Measurements from ENCODE around the gene HES5. TPM values are rescaled to one million over a fixed set of nuclear protein-coding genes. Genes with fewer than 3 reads are reported as not detected.

Gene HES5
- total and polyA plus RNA-seq, 2 experiments from 2014 or later, result not detected

DNA sequence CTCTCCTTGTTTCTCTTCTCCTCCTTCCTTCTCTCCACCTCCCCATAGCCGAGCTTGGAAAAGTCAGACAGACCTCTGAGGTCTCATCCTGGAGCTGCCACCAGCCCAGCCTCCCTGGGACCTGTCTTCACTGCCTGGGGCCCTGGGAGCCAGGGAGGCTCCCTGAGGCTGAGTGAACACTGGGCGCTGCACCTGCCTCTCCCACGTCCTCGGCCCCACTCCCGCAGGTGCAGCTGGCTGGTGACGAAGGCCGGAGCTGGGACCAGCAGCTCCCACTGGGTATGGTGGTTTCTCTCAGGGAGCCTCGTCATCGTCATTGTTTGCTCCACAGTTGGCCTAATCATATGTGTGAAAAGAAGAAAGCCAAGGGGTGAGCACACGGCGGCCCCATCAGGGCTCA is 31.4 kb upstream of the HES5 start:
- H3K27ac ChIP-seq, result no peak overlapping the region
- H2AFZ ChIP-seq, result no peak overlapping the region
- H3K27me3 ChIP-seq (replicated peaks; ENCODE audit: insufficient read depth), result peaks cover 12% of the 10 kb centered on the region
- H3K4me3 ChIP-seq, result no peak overlapping the region
- 85 to 86% methylated on average over 11 of the region's 11 CpGs for WGBS, 2 experiments (ENCODE audit: low coverage in 1 of 2, low lambda C conversion rate in 2 of 2, missing lambda C conversion rate in 2 of 2)
- H3K9me2 ChIP-seq (ENCODE audit: insufficient read depth), result no peaks in the 10 kb centered on the region
- no peak for DNase-seq
- no peaks in the 10 kb centered on the region for H3K79me2 ChIP-seq (ENCODE audit: insufficient read depth)
- TF ChIP-seq EZH2phosphoT487 (IDR thresholded peaks at IDR 0.05; ENCODE audit: insufficient read depth, low read depth) (no peak), EZH2 (IDR thresholded peaks at IDR 0.05; ENCODE audit: insufficient read depth, poor library complexity, severe bottlenecking) (no peak)
- H4K20me1 ChIP-seq (ENCODE audit: insufficient read depth), result no peaks in the 10 kb centered on the region
- H3K36me3 ChIP-seq (ENCODE audit: low read depth), result no peaks in the 10 kb centered on the region
- H3K9me3 ChIP-seq (ENCODE audit: low read depth), result no peaks in the 10 kb centered on the region
- no peak overlapping the region for H3K4me2 ChIP-seq (ENCODE audit: unreplicated experiment)
- H3K4me1 ChIP-seq (ENCODE audit: insufficient read depth), result 0 out of 2 replicates have a peak, but pooled peaks cover 5% of the 10 kb centered on the region
- H3K9ac ChIP-seq, result no peak overlapping the region
- in situ Hi-C loops (cut with MboI), result no loop called here
- no peaks in the 10 kb centered on the region for H3F3A ChIP-seq (ENCODE audit: insufficient read depth)

- in situ Hi-C loops (cut with MboI), result no loop called here
- 84 to 92% methylated on average over 13 to 14 of the region's 15 CpGs for WGBS, 2 experiments (ENCODE audit: low coverage in 1 of 2, low lambda C conversion rate in 2 of 2, missing lambda C conversion rate in 2 of 2)
- Histone ChIP-seq H3K27ac (no peak overlapping the region), H3K27me3 (replicated peaks; ENCODE audit: insufficient read depth) (peaks cover 7% of the 10 kb centered on the region), H3K9me3 (ENCODE audit: low read depth) (no peaks in the 10 kb centered on the region), H3K4me1 (ENCODE audit: insufficient read depth) (0 out of 2 replicates have a peak, but pooled peaks cover 5% of the 10 kb centered on the region), H3K36me3 (ENCODE audit: low read depth) (no peaks in the 10 kb centered on the region), H3K9me2 (ENCODE audit: insufficient read depth) (no peaks in the 10 kb centered on the region), H3K79me2 (ENCODE audit: insufficient read depth) (no peaks in the 10 kb centered on the region), H3K4me3 (no peak overlapping the region), H3K9ac (no peak overlapping the region), H3F3A (ENCODE audit: insufficient read depth) (no peaks in the 10 kb centered on the region), H2AFZ (no peak overlapping the region), H3K4me2 (ENCODE audit: unreplicated experiment) (no peak overlapping the region), H4K20me1 (ENCODE audit: insufficient read depth) (no peaks in the 10 kb centered on the region)
- DNase-seq, result no peak
- no peak for TF ChIP-seq EZH2 (IDR thresholded peaks at IDR 0.05; ENCODE audit: insufficient read depth, poor library complexity, severe bottlenecking)
- no peak for TF ChIP-seq EZH2phosphoT487 (IDR thresholded peaks at IDR 0.05; ENCODE audit: insufficient read depth, low read depth)
These were observed 30.4 kb upstream of the HES5 start for GRCh38 chr1:2560299-2561073.

DNA sequence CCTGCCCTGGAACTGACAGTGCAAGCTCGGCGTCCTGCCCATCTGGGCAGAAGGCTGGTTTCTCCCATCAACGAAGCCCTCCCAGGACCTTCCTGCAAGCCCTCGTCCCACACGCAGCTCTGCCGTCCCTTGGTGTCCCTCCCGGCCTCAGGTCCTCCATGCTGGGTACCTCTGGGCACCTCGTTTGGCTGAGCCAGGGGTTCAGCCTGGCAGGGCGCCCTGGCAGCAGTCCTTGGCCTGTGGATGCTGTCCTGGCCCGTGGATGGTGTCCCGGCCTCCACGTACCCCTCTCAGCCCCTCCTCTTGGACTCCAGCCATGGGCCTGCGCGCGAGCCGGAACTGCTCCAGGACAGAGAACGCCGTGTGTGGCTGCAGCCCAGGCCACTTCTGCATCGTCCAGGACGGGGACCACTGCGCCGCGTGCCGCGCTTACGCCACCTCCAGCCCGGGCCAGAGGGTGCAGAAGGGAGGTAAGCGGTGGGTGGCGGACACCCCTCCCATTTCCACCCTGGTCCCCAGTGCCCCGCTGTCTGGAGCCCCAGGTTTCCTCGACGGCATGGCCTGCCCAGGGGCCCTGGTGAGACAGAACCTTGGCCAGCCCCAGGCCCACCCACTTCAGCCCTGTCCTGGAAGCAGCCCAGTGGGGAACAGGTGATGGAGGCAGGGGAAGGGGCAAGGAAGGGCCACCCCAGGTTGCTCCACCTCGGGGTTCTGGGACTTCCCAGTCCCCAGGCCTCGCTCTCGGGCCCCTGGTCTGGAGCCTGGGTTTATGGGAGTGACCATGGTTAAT is 29.6 kb upstream of the HES5 start:
- in situ Hi-C loops (cut with MboI), result no loop called here
- no peak overlapping the region for H2AFZ ChIP-seq
- no peaks in the 10 kb centered on the region for H4K20me1 ChIP-seq (ENCODE audit: insufficient read depth)
- H3F3A ChIP-seq (ENCODE audit: insufficient read depth), result no peaks in the 10 kb centered on the region
- no peak overlapping the region for H3K4me3 ChIP-seq
- H3K9me3 ChIP-seq (ENCODE audit: low read depth), result no peaks in the 10 kb centered on the region
- no peak overlapping the region for H3K27ac ChIP-seq
- no peak overlapping the region for H3K4me2 ChIP-seq (ENCODE audit: unreplicated experiment)
- no peak overlapping the region for H3K9ac ChIP-seq
- 83 to 86% methylated on average over 30 to 35 of the region's 35 CpGs for WGBS, 2 experiments (ENCODE audit: low coverage in 1 of 2, low lambda C conversion rate in 2 of 2, missing lambda C conversion rate in 2 of 2)
- H3K79me2 ChIP-seq (ENCODE audit: insufficient read depth), result no peaks in the 10 kb centered on the region
- no peaks in the 10 kb centered on the region for H3K9me2 ChIP-seq (ENCODE audit: insufficient read depth)
- no peak for DNase-seq
- 0 out of 2 replicates have a peak, but pooled peaks cover 5% of the 10 kb centered on the region for H3K4me1 ChIP-seq (ENCODE audit: insufficient read depth)
- H3K36me3 ChIP-seq (ENCODE audit: low read depth), result no peaks in the 10 kb centered on the region
- no peak for TF ChIP-seq EZH2phosphoT487 (IDR thresholded peaks at IDR 0.05; ENCODE audit: insufficient read depth, low read depth)
- TF ChIP-seq EZH2 (IDR thresholded peaks at IDR 0.05; ENCODE audit: insufficient read depth, poor library complexity, severe bottlenecking), result no peak
- no peaks in the 10 kb centered on the region for H3K27me3 ChIP-seq (replicated peaks; ENCODE audit: insufficient read depth)

DNA sequence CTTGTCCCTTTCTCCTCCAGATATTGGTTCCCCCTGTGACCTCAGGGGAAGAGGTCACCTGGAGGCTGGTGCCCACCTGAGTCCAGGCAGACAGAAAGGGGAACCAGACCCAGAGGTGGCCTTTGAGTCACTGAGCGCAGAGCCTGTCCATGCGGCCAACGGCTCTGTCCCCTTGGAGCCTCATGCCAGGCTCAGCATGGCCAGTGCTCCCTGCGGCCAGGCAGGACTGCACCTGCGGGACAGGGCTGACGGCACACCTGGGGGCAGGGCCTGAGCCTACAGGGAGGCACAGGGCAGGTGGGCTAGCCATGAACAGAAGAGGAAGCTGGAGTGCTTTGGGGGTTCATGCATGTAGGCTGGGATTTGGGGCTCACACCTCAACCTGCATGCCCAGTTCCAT is 28.8 kb upstream of the HES5 start:
- Histone ChIP-seq H2AFZ (no peak overlapping the region), H3K79me2 (ENCODE audit: insufficient read depth) (no peaks in the 10 kb centered on the region)
- in situ Hi-C loops (cut with MboI), result no loop called here

More for the DNA sequence above, 28.8 kb upstream of the HES5 start:
- Histone ChIP-seq H3K9ac (no peak overlapping the region), H3K36me3 (ENCODE audit: low read depth) (no peaks in the 10 kb centered on the region), H3K27me3 (replicated peaks; ENCODE audit: insufficient read depth) (no peaks in the 10 kb centered on the region), H3K9me3 (ENCODE audit: low read depth) (no peaks in the 10 kb centered on the region), H3F3A (ENCODE audit: insufficient read depth) (no peaks in the 10 kb centered on the region), H3K4me2 (ENCODE audit: unreplicated experiment) (no peak overlapping the region), H4K20me1 (ENCODE audit: insufficient read depth) (no peaks in the 10 kb centered on the region), H3K27ac (no peak overlapping the region), H3K9me2 (ENCODE audit: insufficient read depth) (no peaks in the 10 kb centered on the region), H3K4me1 (ENCODE audit: insufficient read depth) (0 out of 2 replicates have a peak, but pooled peaks cover 5% of the 10 kb centered on the region), H3K4me3 (no peak overlapping the region)
- no peak for TF ChIP-seq EZH2phosphoT487 (IDR thresholded peaks at IDR 0.05; ENCODE audit: insufficient read depth, low read depth)
- no peak for TF ChIP-seq EZH2 (IDR thresholded peaks at IDR 0.05; ENCODE audit: insufficient read depth, poor library complexity, severe bottlenecking)
- WGBS, 2 experiments (ENCODE audit: low coverage in 1 of 2, low lambda C conversion rate in 2 of 2, missing lambda C conversion rate in 2 of 2), result 94 to 98% methylated on average over 6 of the region's 6 CpGs
- DNase-seq, result no peak

Measured in GM23248 (cell line).